ENCODE measurements around the gene TMEM263. TPM values are rescaled to one million over a fixed set of nuclear protein-coding genes. Genes with fewer than 3 reads are reported as not detected.
"Not testable (repeated sequence)": the region's sequence is repeated elsewhere in the genome, so short reads cannot be mapped to it uniquely, and the experiment has no call there.

TMEM263 gene
- total RNA-seq, 1 donor from 2014 or later: 4.6 TPM

GRCh38 chr12:106994579-106995220 is 39.0 kb downstream of the TMEM263 start:
- no peak for TF ChIP-seq CTCF (IDR thresholded peaks at IDR 0.05; ENCODE audit: partially characterized antibody, unreplicated experiment)
- Mint-ChIP-seq H3K4me3 (ENCODE audit: unreplicated experiment) (no peak overlapping the region), H3K27ac (ENCODE audit: unreplicated experiment) (no peak overlapping the region), H3K4me1 (ENCODE audit: low read depth, unreplicated experiment) (no peaks in the 10 kb centered on the region), H3K9me3 (ENCODE audit: unreplicated experiment) (no peaks in the 10 kb centered on the region), H3K36me3 (ENCODE audit: unreplicated experiment) (peaks cover 6% of the 10 kb centered on the region), H3K27me3 (ENCODE audit: unreplicated experiment) (no peaks in the 10 kb centered on the region)
- no peak for DNase-seq

GRCh38 chr12:106996102-106996501 is 40.4 kb downstream of the TMEM263 start:
- not testable (repeated sequence) for H3K27me3 Mint-ChIP-seq (ENCODE audit: unreplicated experiment); H3K27ac Mint-ChIP-seq (ENCODE audit: unreplicated experiment); H3K9me3 Mint-ChIP-seq (ENCODE audit: unreplicated experiment); H3K36me3 Mint-ChIP-seq (ENCODE audit: unreplicated experiment); H3K4me3 Mint-ChIP-seq (ENCODE audit: unreplicated experiment); H3K4me1 Mint-ChIP-seq (ENCODE audit: low read depth, unreplicated experiment); DNase-seq

DNA sequence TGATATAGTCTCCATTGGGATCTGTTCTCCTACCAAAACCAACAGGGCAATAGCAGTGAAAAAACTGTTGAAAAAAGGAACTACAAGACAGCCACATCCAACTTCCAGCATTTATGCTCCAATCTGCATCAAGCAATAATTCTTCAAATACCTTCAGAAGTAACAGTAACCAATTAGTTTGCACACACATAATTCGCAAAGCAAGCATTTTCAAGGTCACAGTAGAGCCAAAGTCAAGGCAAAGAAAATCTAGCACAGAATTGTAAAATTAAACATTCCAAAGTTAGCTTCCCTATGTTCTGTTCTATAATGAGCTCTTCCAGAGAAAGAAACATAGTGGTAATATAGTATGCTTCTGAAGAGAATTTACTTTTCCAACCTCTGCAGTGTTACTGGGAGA is 42.2 kb downstream of the TMEM263 start:
- Mint-ChIP-seq H3K36me3 (ENCODE audit: unreplicated experiment) (peaks cover 10% of the 10 kb centered on the region), H3K4me1 (ENCODE audit: low read depth, unreplicated experiment) (no peaks in the 10 kb centered on the region), H3K27me3 (ENCODE audit: unreplicated experiment) (peaks cover 2% of the 10 kb centered on the region), H3K9me3 (ENCODE audit: unreplicated experiment) (no peaks in the 10 kb centered on the region), H3K4me3 (ENCODE audit: unreplicated experiment) (no peak overlapping the region), H3K27ac (ENCODE audit: unreplicated experiment) (no peak overlapping the region)
- TF ChIP-seq CTCF (IDR thresholded peaks at IDR 0.05; ENCODE audit: partially characterized antibody, unreplicated experiment): no peak
- DNase-seq: no peak

DNA sequence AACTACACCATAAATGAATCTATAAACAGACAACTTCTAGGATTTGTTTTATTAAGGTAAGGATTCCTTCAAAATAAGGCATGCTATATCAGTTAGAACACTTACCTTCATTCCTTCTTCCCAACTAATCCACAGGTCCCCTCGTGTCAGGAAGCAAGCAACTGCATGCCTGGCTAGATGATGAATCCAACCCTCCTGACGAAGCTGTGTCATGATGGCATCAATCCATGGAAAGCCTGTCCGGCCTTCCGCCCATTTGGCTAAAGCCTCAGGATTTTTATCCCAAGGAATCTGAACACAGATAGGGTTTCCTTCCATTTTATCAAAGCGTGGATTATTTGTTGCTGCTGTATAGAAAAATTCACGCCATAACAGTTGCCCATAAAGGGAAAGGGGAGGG is 43.7 kb downstream of the TMEM263 start:
- Mint-ChIP-seq H3K27ac (ENCODE audit: unreplicated experiment) (no peak overlapping the region), H3K36me3 (ENCODE audit: unreplicated experiment) (peaks cover 10% of the 10 kb centered on the region), H3K27me3 (ENCODE audit: unreplicated experiment) (peaks cover 2% of the 10 kb centered on the region)

GRCh38 chr12:107002665-107003064 is 47.0 kb downstream of the TMEM263 start:
- not testable (repeated sequence) for H3K36me3 Mint-ChIP-seq (ENCODE audit: unreplicated experiment); H3K9me3 Mint-ChIP-seq (ENCODE audit: unreplicated experiment); H3K27ac Mint-ChIP-seq (ENCODE audit: unreplicated experiment); DNase-seq; H3K27me3 Mint-ChIP-seq (ENCODE audit: unreplicated experiment); H3K4me1 Mint-ChIP-seq (ENCODE audit: low read depth, unreplicated experiment); H3K4me3 Mint-ChIP-seq (ENCODE audit: unreplicated experiment)

More for the DNA sequence above, 43.7 kb downstream of the TMEM263 start:
- DNase-seq: no peak
- Mint-ChIP-seq H3K4me3 (ENCODE audit: unreplicated experiment) (no peak overlapping the region), H3K9me3 (ENCODE audit: unreplicated experiment) (no peaks in the 10 kb centered on the region), H3K4me1 (ENCODE audit: low read depth, unreplicated experiment) (no peaks in the 10 kb centered on the region)
- no peak for TF ChIP-seq CTCF (IDR thresholded peaks at IDR 0.05; ENCODE audit: partially characterized antibody, unreplicated experiment)

DNA sequence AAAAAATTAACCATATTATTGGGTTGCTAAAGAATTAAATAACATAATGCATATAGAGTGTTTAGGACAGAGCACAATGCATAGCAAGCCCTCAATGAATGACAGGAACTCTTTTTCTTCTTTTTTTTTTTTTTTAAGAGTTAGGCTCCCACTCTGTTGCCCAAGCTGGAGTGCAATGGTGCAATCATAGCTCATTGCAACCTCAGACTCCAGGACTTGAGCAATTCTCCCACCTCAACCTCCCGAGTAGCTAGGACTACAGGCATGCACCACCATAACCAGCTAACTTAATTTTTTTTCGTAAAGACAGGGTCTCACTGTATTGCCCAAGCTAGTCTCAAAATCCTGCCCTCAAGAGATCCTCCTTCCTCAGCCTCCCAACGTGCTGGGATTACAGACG is 51.7 kb downstream of the TMEM263 start:
- DNase-seq: no peak
- peaks cover 2% of the 10 kb centered on the region for H3K9me3 Mint-ChIP-seq (ENCODE audit: unreplicated experiment)
- peaks cover 9% of the 10 kb centered on the region for H3K36me3 Mint-ChIP-seq (ENCODE audit: unreplicated experiment)
- H3K4me3 Mint-ChIP-seq (ENCODE audit: unreplicated experiment): no peak overlapping the region
- TF ChIP-seq CTCF (IDR thresholded peaks at IDR 0.05; ENCODE audit: partially characterized antibody, unreplicated experiment): no peak
- no peaks in the 10 kb centered on the region for H3K4me1 Mint-ChIP-seq (ENCODE audit: low read depth, unreplicated experiment)
- peaks cover 2% of the 10 kb centered on the region for H3K27me3 Mint-ChIP-seq (ENCODE audit: unreplicated experiment)
- H3K27ac Mint-ChIP-seq (ENCODE audit: unreplicated experiment): no peak overlapping the region

All from glutamatergic neuron (in vitro differentiated cells).